GM12878 (cell line): ENCODE data around the gene COL11A2. TPM values are rescaled to one million over a fixed set of nuclear protein-coding genes. Genes with fewer than 3 reads are reported as not detected.

Source experiments
- ASH2L ChIP-seq: fragments of 300-600, 200-600 bp; sonication (generic); IDR thresholded peaks from 2 replicates; pipeline ENCODE4 v1.6.1; 2017; ENCODE audit warnings: low read depth, mild to moderate bottlenecking, borderline replicate concordance
- ATF2 ChIP-seq: IDR thresholded peaks from 2 replicates; pipeline ENCODE4 v1.6.1; 2012; ENCODE audit warnings: low read length, inconsistent platforms
- BCL3 ChIP-seq: IDR thresholded peaks from 2 replicates; pipeline ENCODE4 v1.6.1; 2011; ENCODE audit warnings: borderline replicate concordance, low read depth, mild to moderate bottlenecking, moderate library complexity, low read length; ENCODE audit not compliant: insufficient read depth, poor library complexity, severe bottlenecking
- EGR1 ChIP-seq, 2 experiments: IDR thresholded peaks; 1 replicate in 1 of 2; 2 replicates in 1 of 2; pipeline ENCODE4 v1.6.1; 2011 to 2012; ENCODE audit warnings: low read depth in 2 of 2, low read length in 2 of 2, borderline replicate concordance in 1 of 2, mild to moderate bottlenecking in 1 of 2, moderate library complexity in 1 of 2
- FOXM1 ChIP-seq: IDR thresholded peaks from 2 replicates; pipeline ENCODE4 v1.6.1; 2012; ENCODE audit warnings: low read depth, mild to moderate bottlenecking, inconsistent platforms, low read length, moderate library complexity
- MEF2A ChIP-seq: IDR thresholded peaks from 2 replicates; pipeline ENCODE4 v1.6.1; 2011; ENCODE audit warnings: low read depth, mild to moderate bottlenecking, low read length, moderate library complexity; ENCODE audit not compliant: insufficient read depth
- MYC ChIP-seq: IDR thresholded peaks from 2 replicates; pipeline ENCODE4 v1.6.1; 2011; ENCODE audit warnings: mild to moderate bottlenecking, low read length, moderate library complexity, inconsistent platforms; ENCODE audit not compliant: insufficient read depth, insufficient replicate concordance, insufficient read length, severe bottlenecking
- NFYB ChIP-seq: IDR thresholded peaks from 2 replicates; pipeline ENCODE4 v1.6.1; 2011; ENCODE audit warnings: low read depth, mild to moderate bottlenecking, low read length, improper control_type of control experiment, moderate library complexity; ENCODE audit not compliant: insufficient read depth
- NR2C2 ChIP-seq: IDR thresholded peaks from 2 replicates; pipeline ENCODE4 v1.6.1; 2011; ENCODE audit warnings: borderline replicate concordance, low read depth; ENCODE audit not compliant: control insufficient read depth, insufficient read length
- NR2F1 ChIP-seq: fragments of 450-650 bp; conservative IDR thresholded peaks from 2 replicates; pipeline ENCODE4 v1.6.1; 2017; ENCODE audit warnings: mild to moderate bottlenecking
- RCOR1 ChIP-seq: conservative IDR thresholded peaks from 2 replicates; pipeline ENCODE4 v1.6.1; 2012; ENCODE audit warnings: low read depth, low read length, improper control_type of control experiment
- ZNF274 ChIP-seq: IDR thresholded peaks from one replicate; pipeline ENCODE4 v1.8.0; 2011; ENCODE audit not compliant: insufficient read length, insufficient read depth
- polyA plus RNA-seq, 11 experiments: library from polyadenylated mRNA; depleted of rRNA in 4 of 11; unstranded in 6 of 11; stranded (reverse) in 5 of 11; fragments of >200 nt; fragmentation: Nextera tagmentation in 4 of 11; fragmentation: Illumina TruSeq in 1 of 11; extraction: Ambion mirVana in 4 of 11; extraction: Trizol in 1 of 11; gene quantifications; 1 replicate in 1 of 11; 2 replicates in 10 of 11; pipeline versions ENCODE4 v1.2.1 to v1.2.3, GENCODE V29; 2011 to 2016; ENCODE audit warnings: inconsistent platforms in 2 of 11, missing spikeins in 2 of 11, low read depth in 1 of 11
- total RNA-seq, 4 experiments: library from RNA; depleted of rRNA in 3 of 4; stranded (reverse); fragments of >200 nt in 3 of 4; fragmentation: Illumina TruSeq in 1 of 4; extraction: Trizol in 1 of 4; gene quantifications; 2 replicates each; pipeline versions ENCODE4 v1.2.1 to v1.2.3, GENCODE V29; 2013 to 2021
- TF ChIP-seq, protein P1 (sequence below): IDR thresholded peaks from 2 replicates; pipeline ENCODE4 v1.6.1; 2012; ENCODE audit warnings: low read depth, low read length, improper control_type of control experiment
- TF ChIP-seq, protein P2 (sequence below): fragments of 450-650 bp; IDR thresholded peaks from 2 replicates; pipeline ENCODE4 v1.6.1; 2016; ENCODE audit warnings: mild to moderate bottlenecking, moderate library complexity, borderline replicate concordance
- TF ChIP-seq, protein P3 (sequence below): fragments of 450-650 bp; IDR thresholded peaks from 2 replicates; pipeline ENCODE4 v1.6.1; 2017; ENCODE audit warnings: antibody characterized with exemption, mild to moderate bottlenecking, moderate library complexity

The COL11A2 gene
- total and polyA plus RNA-seq, 10 of the 15 experiments (the other 5 are each of a cell fraction or from before 2014, with no cell fraction given) = 0.03 to 0.83 (median 0.22) TPM; not detected in 1

DNA sequence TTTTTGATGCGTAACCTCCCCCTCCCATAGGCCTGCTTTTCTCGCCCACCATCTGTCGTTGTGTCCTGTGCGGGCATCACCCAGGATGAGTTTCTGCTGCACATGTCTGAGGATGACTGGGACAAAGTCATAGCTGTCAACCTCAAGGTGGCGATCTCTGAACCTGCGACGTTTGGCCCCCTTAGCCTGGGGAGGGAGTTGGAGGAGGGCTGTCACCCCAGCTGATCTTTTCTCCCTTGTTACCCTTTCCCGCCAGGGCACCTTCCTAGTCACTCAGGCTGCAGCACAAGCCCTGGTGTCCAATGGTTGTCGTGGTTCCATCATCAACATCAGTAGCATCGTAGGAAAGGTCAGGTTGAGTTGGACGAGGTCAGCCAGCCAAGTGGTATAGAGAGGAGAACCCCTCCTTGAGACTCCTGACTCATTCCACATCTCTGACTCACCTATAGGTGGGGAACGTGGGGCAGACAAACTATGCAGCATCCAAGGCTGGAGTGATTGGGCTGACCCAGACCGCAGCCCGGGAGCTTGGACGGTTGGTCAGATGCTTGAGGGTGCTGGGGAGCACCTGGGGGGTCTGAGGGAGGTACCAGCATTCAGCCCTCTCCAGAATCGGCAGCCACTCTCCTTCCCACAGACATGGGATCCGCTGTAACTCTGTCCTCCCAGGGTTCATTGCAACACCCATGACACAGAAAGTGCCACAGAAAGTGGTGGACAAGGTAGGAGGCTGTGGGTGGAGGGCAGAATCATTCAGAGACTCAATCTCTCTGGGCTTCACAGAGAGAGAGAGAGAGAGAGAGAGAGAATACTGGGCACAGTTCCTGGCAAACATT is 13.1 kb upstream of the COL11A2 start (continued):
- no peak for TF ChIP-seq NFYB
- TF ChIP-seq, protein P1, sequence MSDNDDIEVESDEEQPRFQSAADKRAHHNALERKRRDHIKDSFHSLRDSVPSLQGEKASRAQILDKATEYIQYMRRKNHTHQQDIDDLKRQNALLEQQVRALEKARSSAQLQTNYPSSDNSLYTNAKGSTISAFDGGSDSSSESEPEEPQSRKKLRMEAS = no peak
- TF ChIP-seq MEF2A = no peak
- no peak for TF ChIP-seq ATF2
- TF ChIP-seq NR2F1 = no peak; the same call in 1 of the 2 replicates
- TF ChIP-seq MYC = no peak
- no peak for TF ChIP-seq EGR1 (IDR thresholded peaks at IDR 0.05; ENCODE audit: borderline replicate concordance in 1 of 2, low read depth in 2 of 2, low read length in 2 of 2)
- TF ChIP-seq ZNF274 = no peak
- TF ChIP-seq, protein P2, sequence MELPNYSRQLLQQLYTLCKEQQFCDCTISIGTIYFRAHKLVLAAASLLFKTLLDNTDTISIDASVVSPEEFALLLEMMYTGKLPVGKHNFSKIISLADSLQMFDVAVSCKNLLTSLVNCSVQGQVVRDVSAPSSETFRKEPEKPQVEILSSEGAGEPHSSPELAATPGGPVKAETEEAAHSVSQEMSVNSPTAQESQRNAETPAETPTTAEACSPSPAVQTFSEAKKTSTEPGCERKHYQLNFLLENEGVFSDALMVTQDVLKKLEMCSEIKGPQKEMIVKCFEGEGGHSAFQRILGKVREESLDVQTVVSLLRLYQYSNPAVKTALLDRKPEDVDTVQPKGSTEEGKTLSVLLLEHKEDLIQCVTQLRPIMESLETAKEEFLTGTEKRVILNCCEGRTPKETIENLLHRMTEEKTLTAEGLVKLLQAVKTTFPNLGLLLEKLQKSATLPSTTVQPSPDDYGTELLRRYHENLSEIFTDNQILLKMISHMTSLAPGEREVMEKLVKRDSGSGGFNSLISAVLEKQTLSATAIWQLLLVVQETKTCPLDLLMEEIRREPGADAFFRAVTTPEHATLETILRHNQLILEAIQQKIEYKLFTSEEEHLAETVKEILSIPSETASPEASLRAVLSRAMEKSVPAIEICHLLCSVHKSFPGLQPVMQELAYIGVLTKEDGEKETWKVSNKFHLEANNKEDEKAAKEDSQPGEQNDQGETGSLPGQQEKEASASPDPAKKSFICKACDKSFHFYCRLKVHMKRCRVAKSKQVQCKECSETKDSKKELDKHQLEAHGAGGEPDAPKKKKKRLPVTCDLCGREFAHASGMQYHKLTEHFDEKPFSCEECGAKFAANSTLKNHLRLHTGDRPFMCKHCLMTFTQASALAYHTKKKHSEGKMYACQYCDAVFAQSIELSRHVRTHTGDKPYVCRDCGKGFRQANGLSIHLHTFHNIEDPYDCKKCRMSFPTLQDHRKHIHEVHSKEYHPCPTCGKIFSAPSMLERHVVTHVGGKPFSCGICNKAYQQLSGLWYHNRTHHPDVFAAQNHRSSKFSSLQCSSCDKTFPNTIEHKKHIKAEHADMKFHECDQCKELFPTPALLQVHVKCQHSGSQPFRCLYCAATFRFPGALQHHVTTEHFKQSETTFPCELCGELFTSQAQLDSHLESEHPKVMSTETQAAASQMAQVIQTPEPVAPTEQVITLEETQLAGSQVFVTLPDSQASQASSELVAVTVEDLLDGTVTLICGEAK = no peak
- TF ChIP-seq ASH2L = no peak
- peak; percentile 22 for TF ChIP-seq BCL3
- TF ChIP-seq, protein P3, sequence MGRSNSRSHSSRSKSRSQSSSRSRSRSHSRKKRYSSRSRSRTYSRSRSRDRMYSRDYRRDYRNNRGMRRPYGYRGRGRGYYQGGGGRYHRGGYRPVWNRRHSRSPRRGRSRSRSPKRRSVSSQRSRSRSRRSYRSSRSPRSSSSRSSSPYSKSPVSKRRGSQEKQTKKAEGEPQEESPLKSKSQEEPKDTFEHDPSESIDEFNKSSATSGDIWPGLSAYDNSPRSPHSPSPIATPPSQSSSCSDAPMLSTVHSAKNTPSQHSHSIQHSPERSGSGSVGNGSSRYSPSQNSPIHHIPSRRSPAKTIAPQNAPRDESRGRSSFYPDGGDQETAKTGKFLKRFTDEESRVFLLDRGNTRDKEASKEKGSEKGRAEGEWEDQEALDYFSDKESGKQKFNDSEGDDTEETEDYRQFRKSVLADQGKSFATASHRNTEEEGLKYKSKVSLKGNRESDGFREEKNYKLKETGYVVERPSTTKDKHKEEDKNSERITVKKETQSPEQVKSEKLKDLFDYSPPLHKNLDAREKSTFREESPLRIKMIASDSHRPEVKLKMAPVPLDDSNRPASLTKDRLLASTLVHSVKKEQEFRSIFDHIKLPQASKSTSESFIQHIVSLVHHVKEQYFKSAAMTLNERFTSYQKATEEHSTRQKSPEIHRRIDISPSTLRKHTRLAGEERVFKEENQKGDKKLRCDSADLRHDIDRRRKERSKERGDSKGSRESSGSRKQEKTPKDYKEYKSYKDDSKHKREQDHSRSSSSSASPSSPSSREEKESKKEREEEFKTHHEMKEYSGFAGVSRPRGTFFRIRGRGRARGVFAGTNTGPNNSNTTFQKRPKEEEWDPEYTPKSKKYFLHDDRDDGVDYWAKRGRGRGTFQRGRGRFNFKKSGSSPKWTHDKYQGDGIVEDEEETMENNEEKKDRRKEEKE = no peak
- TF ChIP-seq NR2C2 = no peak
- no peak for TF ChIP-seq FOXM1
- TF ChIP-seq RCOR1 = no peak
